ENCODE measurements around the gene C10orf62. TPM values are rescaled to one million over a fixed set of nuclear protein-coding genes. Genes with fewer than 3 reads are reported as not detected.
"Not testable (repeated sequence)": the region's sequence is repeated elsewhere in the genome, so short reads cannot be mapped to it uniquely, and the experiment has no call there.

Gene C10orf62
- total RNA-seq, 1 experiment from 2014 or later = not detected

GRCh38 chr10:97553575-97554031 is 35.9 kb upstream of the C10orf62 start:
- intact Hi-C loops (cut with micrococcal nuclease; ENCODE audit: unreplicated experiment) = loop anchor here (1.0 kb wide), 3 partner anchors 55 to 146 kb away; partner anchors contain the start of genes MMS19 and UBTD1
- Mint-ChIP-seq H3K4me1 (ENCODE audit: low read depth, unreplicated experiment) (peaks cover 12% of the 10 kb centered on the region), H3K27me3 (ENCODE audit: insufficient read depth, unreplicated experiment) (no peaks in the 10 kb centered on the region), H3K4me3 (ENCODE audit: unreplicated experiment) (no peak overlapping the region), H3K9me3 (ENCODE audit: unreplicated experiment) (no peaks in the 10 kb centered on the region), H3K36me3 (ENCODE audit: insufficient read depth, unreplicated experiment) (no peaks in the 10 kb centered on the region), H3K27ac (ENCODE audit: unreplicated experiment) (no peak overlapping the region)
- H3K4me1 ChIP-seq = peaks cover 6% of the 10 kb centered on the region; the same call in 1 of the 2 replicates
- BruUV-seq (replicated peaks) = no TSS peak
- POLR2A ChIA-PET = no interaction called here
- no peak overlapping the region for H3K4me3 ChIP-seq (ENCODE audit: low read depth, low read length)
- no peaks in the 10 kb centered on the region for H3K36me3 ChIP-seq (ENCODE audit: control insufficient read depth, insufficient read depth, low read length)
- peak; percentile 70 to 74 for DNase-seq
- peak; percentile 72 to 94 for TF ChIP-seq CTCF (IDR thresholded peaks at IDR 0.05; ENCODE audit: insufficient read depth in 1 of 2, low read depth in 1 of 2, low read length in 1 of 2, severe bottlenecking in 1 of 2, unreplicated experiment in 1 of 2)
- no peaks in the 10 kb centered on the region for H3K9me3 ChIP-seq
- CTCF ChIA-PET = interaction anchor here (0.6 to 2.1 kb wide), 11 partner anchors 13 to 1968 kb away, joined by 3 to 11 read pairs (median 4); partner anchors contain the start of genes ANKRD2 and UBTD1
- no peaks in the 10 kb centered on the region for H3K27me3 ChIP-seq (replicated peaks; ENCODE audit: control insufficient read depth, insufficient read depth, low read length)

- H3K27me3 ChIP-seq (replicated peaks; ENCODE audit: control insufficient read depth, insufficient read depth, low read length); H3K9me3 Mint-ChIP-seq (ENCODE audit: unreplicated experiment); POLR2A ChIA-PET; H3K27me3 Mint-ChIP-seq (ENCODE audit: insufficient read depth, unreplicated experiment); DNase-seq; intact Hi-C loops (cut with micrococcal nuclease; ENCODE audit: unreplicated experiment); H3K36me3 ChIP-seq (ENCODE audit: control insufficient read depth, insufficient read depth, low read length); H3K9me3 ChIP-seq; H3K4me3 ChIP-seq (ENCODE audit: low read depth, low read length); H3K4me1 ChIP-seq; H3K36me3 Mint-ChIP-seq (ENCODE audit: insufficient read depth, unreplicated experiment); H3K4me3 Mint-ChIP-seq (ENCODE audit: unreplicated experiment); H3K27ac Mint-ChIP-seq (ENCODE audit: unreplicated experiment); BruUV-seq (replicated peaks): not testable (repeated sequence)
- H3K4me1 Mint-ChIP-seq (ENCODE audit: low read depth, unreplicated experiment) = peaks cover 12% of the 10 kb centered on the region
- CTCF ChIA-PET = interaction anchor here (0.7 to 2.1 kb wide), 6 partner anchors 14 to 111 kb away, joined by 3 to 11 read pairs (median 6); partner anchors contain the start of genes ANKRD2 and UBTD1
These were observed 35.2 kb upstream of the C10orf62 start for GRCh38 chr10:97554336-97554735.

- H3K4me1 Mint-ChIP-seq (ENCODE audit: low read depth, unreplicated experiment); CTCF ChIA-PET; H3K36me3 Mint-ChIP-seq (ENCODE audit: insufficient read depth, unreplicated experiment); DNase-seq; H3K4me1 ChIP-seq; H3K27me3 ChIP-seq (replicated peaks; ENCODE audit: control insufficient read depth, insufficient read depth, low read length); BruUV-seq (replicated peaks); H3K9me3 Mint-ChIP-seq (ENCODE audit: unreplicated experiment); H3K27ac Mint-ChIP-seq (ENCODE audit: unreplicated experiment); POLR2A ChIA-PET; H3K4me3 ChIP-seq (ENCODE audit: low read depth, low read length); H3K4me3 Mint-ChIP-seq (ENCODE audit: unreplicated experiment); H3K27me3 Mint-ChIP-seq (ENCODE audit: insufficient read depth, unreplicated experiment); H3K9me3 ChIP-seq; intact Hi-C loops (cut with micrococcal nuclease; ENCODE audit: unreplicated experiment); H3K36me3 ChIP-seq (ENCODE audit: control insufficient read depth, insufficient read depth, low read length): not testable (repeated sequence)
These were observed 34.0 kb upstream of the C10orf62 start for GRCh38 chr10:97555541-97555940.

GRCh38 chr10:97560731-97561381 is 28.7 kb upstream of the C10orf62 start:
- BruUV-seq (replicated peaks); H3K4me1 ChIP-seq: not testable (repeated sequence)

GRCh38 chr10:97561386-97562077 is 28.0 kb upstream of the C10orf62 start:
- peaks cover 20% of the 10 kb centered on the region for H3K9me3 Mint-ChIP-seq (ENCODE audit: unreplicated experiment)
- peaks cover 16% of the 10 kb centered on the region for H3K4me1 Mint-ChIP-seq (ENCODE audit: low read depth, unreplicated experiment)
- CTCF ChIA-PET; H3K27ac Mint-ChIP-seq (ENCODE audit: unreplicated experiment); H3K27me3 ChIP-seq (replicated peaks; ENCODE audit: control insufficient read depth, insufficient read depth, low read length); H3K4me3 Mint-ChIP-seq (ENCODE audit: unreplicated experiment); H3K36me3 Mint-ChIP-seq (ENCODE audit: insufficient read depth, unreplicated experiment); H3K27me3 Mint-ChIP-seq (ENCODE audit: insufficient read depth, unreplicated experiment); H3K4me3 ChIP-seq (ENCODE audit: low read depth, low read length); H3K36me3 ChIP-seq (ENCODE audit: control insufficient read depth, insufficient read depth, low read length); H3K9me3 ChIP-seq; DNase-seq; intact Hi-C loops (cut with micrococcal nuclease; ENCODE audit: unreplicated experiment); POLR2A ChIA-PET; H3K4me1 ChIP-seq; BruUV-seq (replicated peaks): not testable (repeated sequence)

More at GRCh38 chr10:97560731-97561381, 28.7 kb upstream of the C10orf62 start:
- H3K36me3 ChIP-seq (ENCODE audit: control insufficient read depth, insufficient read depth, low read length); H3K27me3 Mint-ChIP-seq (ENCODE audit: insufficient read depth, unreplicated experiment); H3K27me3 ChIP-seq (replicated peaks; ENCODE audit: control insufficient read depth, insufficient read depth, low read length); H3K4me3 Mint-ChIP-seq (ENCODE audit: unreplicated experiment); CTCF ChIA-PET; intact Hi-C loops (cut with micrococcal nuclease; ENCODE audit: unreplicated experiment); H3K36me3 Mint-ChIP-seq (ENCODE audit: insufficient read depth, unreplicated experiment); DNase-seq; H3K27ac Mint-ChIP-seq (ENCODE audit: unreplicated experiment); H3K4me3 ChIP-seq (ENCODE audit: low read depth, low read length); POLR2A ChIA-PET; H3K9me3 ChIP-seq: not testable (repeated sequence)
- Mint-ChIP-seq H3K9me3 (ENCODE audit: unreplicated experiment) (peaks cover 20% of the 10 kb centered on the region), H3K4me1 (ENCODE audit: low read depth, unreplicated experiment) (peaks cover 16% of the 10 kb centered on the region)

- peaks cover 20% of the 10 kb centered on the region for H3K9me3 Mint-ChIP-seq (ENCODE audit: unreplicated experiment)
- H3K27ac Mint-ChIP-seq (ENCODE audit: unreplicated experiment); H3K4me3 Mint-ChIP-seq (ENCODE audit: unreplicated experiment); H3K36me3 Mint-ChIP-seq (ENCODE audit: insufficient read depth, unreplicated experiment); H3K4me1 ChIP-seq; H3K27me3 Mint-ChIP-seq (ENCODE audit: insufficient read depth, unreplicated experiment); H3K9me3 ChIP-seq; POLR2A ChIA-PET; H3K36me3 ChIP-seq (ENCODE audit: control insufficient read depth, insufficient read depth, low read length); H3K27me3 ChIP-seq (replicated peaks; ENCODE audit: control insufficient read depth, insufficient read depth, low read length); intact Hi-C loops (cut with micrococcal nuclease; ENCODE audit: unreplicated experiment); CTCF ChIA-PET; DNase-seq; H3K4me3 ChIP-seq (ENCODE audit: low read depth, low read length); BruUV-seq (replicated peaks): not testable (repeated sequence)
- H3K4me1 Mint-ChIP-seq (ENCODE audit: low read depth, unreplicated experiment) = peaks cover 16% of the 10 kb centered on the region
These were observed 27.2 kb upstream of the C10orf62 start for GRCh38 chr10:97562329-97562728.

Data from Caco-2 (cell line).